ENCODE measurements around the gene GID8. TPM values are rescaled to one million over a fixed set of nuclear protein-coding genes. Genes with fewer than 3 reads are reported as not detected.

Gene GID8
- total RNA-seq, 1 experiment from 2014 or later, result 35.6 TPM

DNA sequence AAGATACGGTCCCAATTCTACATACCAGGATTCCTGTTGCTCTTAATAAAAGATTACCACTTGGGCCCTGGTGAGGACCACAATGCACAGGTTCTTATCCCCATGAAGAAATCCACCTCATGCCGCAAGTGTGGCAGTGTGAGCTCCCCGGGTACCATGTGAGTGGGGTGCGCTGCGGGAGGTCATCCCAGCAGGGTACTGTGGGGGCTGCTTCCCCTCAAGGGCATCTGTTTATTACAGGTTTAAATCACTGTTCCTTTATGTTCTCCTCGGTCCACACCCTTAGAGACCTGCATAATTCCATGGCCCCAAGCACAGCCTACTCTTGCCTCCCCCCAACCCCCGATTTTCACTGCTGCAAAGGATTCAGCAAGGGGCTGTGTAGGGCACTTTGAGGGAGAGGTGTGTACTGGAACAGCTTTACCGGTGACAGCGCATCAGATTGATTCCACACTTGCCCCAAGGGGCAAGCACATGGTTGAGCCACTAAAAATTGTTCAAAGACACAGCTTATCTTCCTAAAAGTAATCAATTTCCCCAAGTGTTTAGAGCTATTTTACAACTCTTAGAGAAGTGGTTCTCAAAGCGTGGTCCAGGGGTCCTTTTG is 17.8 kb upstream of the GID8 start:
- H3K27ac ChIP-seq (ENCODE audit: low read depth, low read length), result no peak overlapping the region
- peaks cover 63% of the 10 kb centered on the region for H4K20me1 ChIP-seq (ENCODE audit: insufficient read depth)
- RAD21 ChIA-PET (ENCODE audit: low non-redundant PET in 1 of 2, low total read pairs in 2 of 2, uncharacterized antibody in 2 of 2, unreplicated experiment in 2 of 2), result no interaction called here
- BruUV-seq (replicated peaks), result no TSS peak
- no peaks in the 10 kb centered on the region; a peak in 1 of 4 replicates for H3K36me3 ChIP-seq (ENCODE audit: control insufficient read depth in 1 of 2, insufficient read depth in 2 of 2, low read length in 2 of 2)
- POLR2A ChIA-PET, result no interaction called here
- H3K9ac ChIP-seq (ENCODE audit: low read length), result no peak overlapping the region
- H3K4me3 ChIP-seq (replicated peaks in 1 of 2; ENCODE audit: low read depth in 1 of 2, low read length in 2 of 2), result no peak overlapping the region
- intact Hi-C loops (cut with micrococcal nuclease), result no loop called here
- no peak overlapping the region for H2AFZ ChIP-seq (ENCODE audit: low read depth, low read length, poor library complexity, severe bottlenecking)
- no peak overlapping the region for H3K4me2 ChIP-seq (ENCODE audit: low read length)
- no peak for DNase-seq (ENCODE audit: low read depth, low spot score)
- H3K9me3 ChIP-seq (ENCODE audit: control insufficient read depth in 1 of 2, insufficient read depth in 1 of 2, low read depth in 1 of 2, low read length in 2 of 2), result no peaks in the 10 kb centered on the region
- H3K27me3 ChIP-seq (ENCODE audit: insufficient read depth, low read length), result no peaks in the 10 kb centered on the region
- CTCF ChIA-PET, result interaction anchor here (1.2 to 2.0 kb wide), 2 partner anchors 18 to 44 kb away, joined by 3 to 5 read pairs; no protein-coding TSS in a partner anchor
- TF ChIP-seq ATF3 (IDR thresholded peaks at IDR 0.05) (no peak), EZH2phosphoT487 (IDR thresholded peaks at IDR 0.05; ENCODE audit: borderline replicate concordance) (no peak), JUND (IDR thresholded peaks at IDR 0.05) (no peak), CEBPB (IDR thresholded peaks at IDR 0.05; ENCODE audit: low read depth) (no peak)
- H3K4me1 ChIP-seq (ENCODE audit: control insufficient read depth in 1 of 2, insufficient read depth in 2 of 2, low read length in 2 of 2), result peaks cover 52 to 67% of the 10 kb centered on the region in 2 experiments
- H3K79me2 ChIP-seq (ENCODE audit: insufficient read depth, low read length), result peaks cover 100% of the 10 kb centered on the region
- H3K9me2 ChIP-seq (ENCODE audit: insufficient read depth), result no peaks in the 10 kb centered on the region
- no peak for ATAC-seq

DNA sequence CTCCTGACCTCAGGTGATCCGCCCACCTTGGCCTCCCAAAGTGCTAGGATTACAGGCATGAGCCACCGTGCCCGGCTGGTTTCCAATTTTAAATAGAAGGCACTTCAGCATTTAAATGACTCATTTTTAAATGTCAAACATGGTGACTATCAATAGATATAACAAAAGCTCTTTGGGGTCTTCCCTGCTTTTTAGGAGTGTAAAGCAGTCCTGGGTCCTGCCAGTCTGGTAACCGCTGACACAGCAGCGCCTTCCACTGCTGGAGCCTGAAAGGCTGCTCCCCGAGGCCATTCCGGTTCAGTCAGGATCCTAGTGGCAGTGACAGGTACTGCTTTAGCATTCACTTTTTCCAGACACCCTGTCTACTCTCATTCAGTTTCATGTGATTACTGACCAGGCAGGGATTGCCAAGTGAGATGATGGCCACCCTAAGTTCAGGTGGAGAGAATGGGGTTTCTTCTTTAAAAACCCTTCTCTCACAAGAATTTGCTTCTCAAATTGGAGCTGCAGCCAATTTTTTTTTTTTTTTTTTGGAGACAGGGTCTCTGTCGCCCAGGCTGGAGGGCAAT is 16.7 kb upstream of the GID8 start:
- ATAC-seq (peak; percentile 78), DNase-seq (ENCODE audit: low read depth, low spot score) (peak; percentile 49)
- peaks cover 58% of the 10 kb centered on the region for H4K20me1 ChIP-seq (ENCODE audit: insufficient read depth)
- H3K27ac ChIP-seq (ENCODE audit: low read depth, low read length), result no peak overlapping the region
- no TSS peak for BruUV-seq (replicated peaks)
- no peaks in the 10 kb centered on the region for H3K9me2 ChIP-seq (ENCODE audit: insufficient read depth)
- ChIA-PET RAD21 (ENCODE audit: low non-redundant PET in 1 of 2, low total read pairs in 2 of 2, uncharacterized antibody in 2 of 2, unreplicated experiment in 2 of 2) (no interaction called here), POLR2A (no interaction called here), CTCF (interaction anchor here (0.8 to 2.0 kb wide), 3 partner anchors 14 to 45 kb away, joined by 3 to 5 read pairs (median 3); no protein-coding TSS in a partner anchor)
- H2AFZ ChIP-seq (ENCODE audit: low read depth, low read length, poor library complexity, severe bottlenecking), result no peak overlapping the region
- no peaks in the 10 kb centered on the region for H3K27me3 ChIP-seq (ENCODE audit: insufficient read depth, low read length)
- H3K4me2 ChIP-seq (ENCODE audit: low read length), result peak overlapping the region; percentile 39; the same call in 1 of the 2 replicates
- intact Hi-C loops (cut with micrococcal nuclease), result no loop called here
- peaks cover 47 to 63% of the 10 kb centered on the region in 2 experiments for H3K4me1 ChIP-seq (ENCODE audit: control insufficient read depth in 1 of 2, insufficient read depth in 2 of 2, low read length in 2 of 2)
- H3K9me3 ChIP-seq (ENCODE audit: control insufficient read depth in 1 of 2, insufficient read depth in 1 of 2, low read depth in 1 of 2, low read length in 2 of 2), result no peaks in the 10 kb centered on the region
- no peak overlapping the region for H3K4me3 ChIP-seq (replicated peaks in 1 of 2; ENCODE audit: low read depth in 1 of 2, low read length in 2 of 2)
- peaks cover 99% of the 10 kb centered on the region for H3K79me2 ChIP-seq (ENCODE audit: insufficient read depth, low read length)
- no peak overlapping the region for H3K9ac ChIP-seq (ENCODE audit: low read length)
- TF ChIP-seq EZH2 (IDR thresholded peaks at IDR 0.05) (no peak), TCF7L2 (IDR thresholded peaks at IDR 0.05; ENCODE audit: borderline replicate concordance, extremely low read depth, insufficient read depth, insufficient read length) (no peak), SIN3A (IDR thresholded peaks at IDR 0.05; ENCODE audit: low read depth) (no peak), RAD21 (IDR thresholded peaks at IDR 0.05; ENCODE audit: low read depth) (peak; percentile 19; the same call in 1 of the 2 replicates)
- TF ChIP-seq, protein P1, sequence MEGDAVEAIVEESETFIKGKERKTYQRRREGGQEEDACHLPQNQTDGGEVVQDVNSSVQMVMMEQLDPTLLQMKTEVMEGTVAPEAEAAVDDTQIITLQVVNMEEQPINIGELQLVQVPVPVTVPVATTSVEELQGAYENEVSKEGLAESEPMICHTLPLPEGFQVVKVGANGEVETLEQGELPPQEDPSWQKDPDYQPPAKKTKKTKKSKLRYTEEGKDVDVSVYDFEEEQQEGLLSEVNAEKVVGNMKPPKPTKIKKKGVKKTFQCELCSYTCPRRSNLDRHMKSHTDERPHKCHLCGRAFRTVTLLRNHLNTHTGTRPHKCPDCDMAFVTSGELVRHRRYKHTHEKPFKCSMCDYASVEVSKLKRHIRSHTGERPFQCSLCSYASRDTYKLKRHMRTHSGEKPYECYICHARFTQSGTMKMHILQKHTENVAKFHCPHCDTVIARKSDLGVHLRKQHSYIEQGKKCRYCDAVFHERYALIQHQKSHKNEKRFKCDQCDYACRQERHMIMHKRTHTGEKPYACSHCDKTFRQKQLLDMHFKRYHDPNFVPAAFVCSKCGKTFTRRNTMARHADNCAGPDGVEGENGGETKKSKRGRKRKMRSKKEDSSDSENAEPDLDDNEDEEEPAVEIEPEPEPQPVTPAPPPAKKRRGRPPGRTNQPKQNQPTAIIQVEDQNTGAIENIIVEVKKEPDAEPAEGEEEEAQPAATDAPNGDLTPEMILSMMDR (IDR thresholded peaks at IDR 0.05 in 2 of 3, conservative IDR thresholded peaks at IDR 0.05 in 1 of 3; ENCODE audit: borderline replicate concordance in 1 of 3, insufficient read depth in 1 of 3, low read depth in 2 of 3, low read length in 2 of 3), result peak; percentile 44 to 77 (median 65); a peak in 5 of 6 replicates
- H3K36me3 ChIP-seq (ENCODE audit: control insufficient read depth in 1 of 2, insufficient read depth in 2 of 2, low read length in 2 of 2), result no peaks in the 10 kb centered on the region; a peak in 1 of 4 replicates
